Kidney (tissue), 14 donors: ENCODE measurements around the gene ZNF354C. TPM values are rescaled to one million over a fixed set of nuclear protein-coding genes. Genes with fewer than 3 reads are reported as not detected.

Source experiments
- DNase-seq, 5 donors: peaks; one replicate each; pipeline ENCODE4 v3.0.0-alpha.2; 2013 to 2020
- FAIRE-seq: peaks from 2 replicates; lab custom pipeline; 2012; peaks lifted over from hg19 to GRCh38; lab: Jason Lieb, UNC
- H3K27ac ChIP-seq, 2 donors: one replicate each; pipeline ENCODE4 v1.7.0; 2013; ENCODE audit warnings: low read depth in 2 of 2, low read length in 2 of 2, inconsistent platforms in 1 of 2
- H3K27me3 ChIP-seq: one replicate; pipeline ENCODE4 v1.7.1; 2013; ENCODE audit warnings: low read length, inconsistent platforms; ENCODE audit not compliant: control insufficient read depth, insufficient read depth
- H3K36me3 ChIP-seq, 3 donors: one replicate each; pipeline versions ENCODE4 v1.7.0 to v1.7.1; 2013; ENCODE audit warnings: low read length in 3 of 3, control low read depth in 1 of 3, inconsistent platforms in 1 of 3; ENCODE audit not compliant: insufficient read depth in 3 of 3, control insufficient read depth in 2 of 3
- H3K4me1 ChIP-seq, 3 donors: one replicate each; pipeline versions ENCODE4 v1.7.0 to v1.7.1; 2013; ENCODE audit warnings: low read length in 3 of 3, inconsistent platforms in 1 of 3, low read depth in 1 of 3; ENCODE audit not compliant: control insufficient read depth in 2 of 3, insufficient read depth in 2 of 3
- H3K4me3 ChIP-seq, 3 donors: one replicate each; pipeline versions ENCODE4 v1.7.0 to v1.8.1; 2013; ENCODE audit warnings: low read length in 3 of 3, control low read depth in 1 of 3, inconsistent platforms in 1 of 3
- H3K9ac ChIP-seq, 3 donors: one replicate each; pipeline versions ENCODE4 v1.7.0 to v1.7.1; 2013; ENCODE audit warnings: low read length in 3 of 3, control low read depth in 1 of 3, inconsistent platforms in 1 of 3
- H3K9me3 ChIP-seq, 3 donors: one replicate each; pipeline versions ENCODE4 v1.7.0 to v1.7.1; 2013; ENCODE audit warnings: low read length in 3 of 3, control low read depth in 1 of 3, inconsistent platforms in 1 of 3; ENCODE audit not compliant: control insufficient read depth in 2 of 3, insufficient read depth in 1 of 3
- intact Hi-C: fragments of 100-400 bp; cut with DNase I; formaldehyde crosslinking; loops from one replicate; pipeline ENCODE4 v1.11.1; 2022
- polyA plus RNA-seq: library from polyadenylated mRNA; stranded (reverse); fragments of 350-450 nt; fragmentation: Illumina TruSeq; extraction: RNeasy Lipid Tissue Mini Kit (QIAGEN cat#74804); gene quantifications from one replicate; pipeline ENCODE4 v1.2.3, GENCODE V29; 2014; ENCODE audit warnings: low read depth, low replicate concordance; ENCODE audit not compliant: insufficient read depth
- total RNA-seq: library from RNA; stranded (reverse); fragmentation: NEBNext Ultra II Directional; extraction: Animal tissue kit (Norgen Biotek cat#: 25700); gene quantifications from one replicate; pipeline ENCODE4 v1.2.1, GENCODE V29; 2021
- TF ChIP-seq, protein P1 (sequence below): IDR thresholded peaks from 3 replicates; pipeline ENCODE4 v1.5.1; 2012; ENCODE audit warnings: mild to moderate bottlenecking, moderate library complexity, borderline replicate concordance; ENCODE audit not compliant: insufficient read depth; ENCODE audit errors: extremely low read depth
- donor health status: control.
- donor health status: control.
- donor health status: control.
- donor health status: control.
- donor health status: control.
- donor health status: DM: yes; HTN: yes; CAD: no.
- donor health status: Normal renal cell carcinoma (clear cell type).

ZNF354C gene
- total and polyA plus RNA-seq, 2 donors from 2014 or later = 1.3 to 6.9 TPM

DNA sequence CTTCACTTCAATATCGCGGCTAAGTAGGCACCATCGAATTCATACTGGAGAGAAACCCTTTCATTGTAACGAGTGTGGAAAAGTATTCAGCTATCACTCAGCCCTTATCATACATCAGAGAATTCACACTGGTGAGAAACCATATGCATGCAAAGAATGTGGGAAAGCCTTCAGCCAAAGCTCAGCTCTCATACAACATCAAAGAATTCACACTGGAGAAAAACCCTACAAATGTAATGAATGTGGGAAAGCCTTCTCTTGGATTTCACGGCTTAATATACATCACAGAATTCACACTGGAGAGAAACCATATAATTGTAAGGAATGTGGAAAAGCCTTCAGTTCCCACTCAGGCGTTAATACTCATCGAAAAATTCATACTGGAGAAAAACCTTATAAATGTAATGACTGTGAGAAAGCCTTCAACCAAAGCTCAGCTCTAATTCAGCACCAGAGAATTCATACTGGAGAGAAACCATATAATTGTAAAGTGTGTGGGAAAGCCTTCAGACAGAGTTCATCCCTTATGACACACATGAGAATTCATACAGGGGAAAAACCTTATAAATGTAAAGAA, 27.1 kb upstream of the ZNF354C start:
- Histone ChIP-seq H3K9me3 (peaks cover 13 to 93% (median 59%) of the 10 kb centered on the region in 3 donors), H3K27ac (no peak overlapping the region), H3K27me3 (no peaks in the 10 kb centered on the region), H3K4me1 (no peaks in the 10 kb centered on the region), H3K4me3 (peak overlapping the region in 2 of 3 donors; percentile 7 to 22), H3K9ac (no peak overlapping the region), H3K36me3 (peaks cover 25 to 50% (median 40%) of the 10 kb centered on the region in 3 donors)
- TF ChIP-seq, protein P1, sequence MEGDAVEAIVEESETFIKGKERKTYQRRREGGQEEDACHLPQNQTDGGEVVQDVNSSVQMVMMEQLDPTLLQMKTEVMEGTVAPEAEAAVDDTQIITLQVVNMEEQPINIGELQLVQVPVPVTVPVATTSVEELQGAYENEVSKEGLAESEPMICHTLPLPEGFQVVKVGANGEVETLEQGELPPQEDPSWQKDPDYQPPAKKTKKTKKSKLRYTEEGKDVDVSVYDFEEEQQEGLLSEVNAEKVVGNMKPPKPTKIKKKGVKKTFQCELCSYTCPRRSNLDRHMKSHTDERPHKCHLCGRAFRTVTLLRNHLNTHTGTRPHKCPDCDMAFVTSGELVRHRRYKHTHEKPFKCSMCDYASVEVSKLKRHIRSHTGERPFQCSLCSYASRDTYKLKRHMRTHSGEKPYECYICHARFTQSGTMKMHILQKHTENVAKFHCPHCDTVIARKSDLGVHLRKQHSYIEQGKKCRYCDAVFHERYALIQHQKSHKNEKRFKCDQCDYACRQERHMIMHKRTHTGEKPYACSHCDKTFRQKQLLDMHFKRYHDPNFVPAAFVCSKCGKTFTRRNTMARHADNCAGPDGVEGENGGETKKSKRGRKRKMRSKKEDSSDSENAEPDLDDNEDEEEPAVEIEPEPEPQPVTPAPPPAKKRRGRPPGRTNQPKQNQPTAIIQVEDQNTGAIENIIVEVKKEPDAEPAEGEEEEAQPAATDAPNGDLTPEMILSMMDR = no peak
- DNase-seq = no peak
- intact Hi-C loops = no loop called here
- FAIRE-seq = no peak

DNA sequence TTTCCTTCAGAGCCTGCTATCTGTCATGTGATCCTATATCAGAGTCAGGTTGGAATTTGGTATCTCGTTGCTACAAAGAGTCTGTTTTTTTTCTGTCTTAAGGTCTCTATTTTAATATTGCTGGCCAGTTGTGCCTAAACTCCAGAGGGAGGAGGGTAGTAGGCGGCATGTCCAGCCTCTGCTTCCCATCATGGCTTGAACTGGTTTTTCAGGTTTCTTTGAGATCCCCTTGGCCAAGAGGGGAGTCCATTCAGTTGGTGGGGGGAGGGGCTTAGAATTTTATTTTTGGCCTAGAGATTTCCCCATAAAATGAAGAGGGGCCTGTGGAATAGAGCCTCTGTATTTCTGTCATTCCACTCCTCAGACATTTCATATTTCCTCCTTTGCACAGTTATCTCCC, 15.4 kb upstream of the ZNF354C start:
- H3K27ac ChIP-seq = no peak overlapping the region
- no peaks in the 10 kb centered on the region for H3K36me3 ChIP-seq
- no peaks in the 10 kb centered on the region for H3K27me3 ChIP-seq
- TF ChIP-seq, protein P1 = no peak
- no peaks in the 10 kb centered on the region for H3K4me1 ChIP-seq
- intact Hi-C loops = no loop called here
- peaks cover 0 to 32% (median 7%) of the 10 kb centered on the region in 3 donors for H3K9me3 ChIP-seq
- DNase-seq = no peak
- no peak overlapping the region for H3K9ac ChIP-seq
- FAIRE-seq = no peak
- H3K4me3 ChIP-seq = no peak overlapping the region

DNA sequence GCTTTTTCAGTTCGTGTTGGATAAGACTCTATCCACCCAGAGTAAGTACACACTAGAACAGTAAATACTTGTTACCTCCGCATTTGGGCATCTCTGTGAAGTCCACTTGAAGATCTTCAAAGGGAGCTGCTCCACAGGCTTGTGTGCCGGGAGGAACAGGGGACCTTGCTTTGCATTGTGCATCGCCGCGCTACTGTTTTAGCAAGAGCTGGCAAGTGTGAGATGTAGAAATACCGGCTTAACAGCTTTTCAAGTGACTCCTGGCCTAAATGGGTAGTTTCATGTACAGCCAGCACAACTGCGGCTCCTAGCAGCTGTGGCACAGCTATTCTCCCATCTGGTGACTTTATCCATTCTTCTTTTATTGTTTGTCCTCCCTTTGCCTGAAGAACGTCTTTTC, 8.4 kb upstream of the ZNF354C start:
- intact Hi-C loops = no loop called here
- Histone ChIP-seq H3K4me1 (no peaks in the 10 kb centered on the region), H3K27me3 (no peaks in the 10 kb centered on the region), H3K9me3 (peaks cover 0 to 19% (median 7%) of the 10 kb centered on the region in 3 donors), H3K36me3 (no peaks in the 10 kb centered on the region), H3K4me3 (no peak overlapping the region), H3K9ac (no peak overlapping the region), H3K27ac (no peak overlapping the region)
- no peak for FAIRE-seq
- TF ChIP-seq, protein P1 = no peak
- DNase-seq = no peak
